Testis (tissue), 3 donors: ENCODE data around the gene ANO9. TPM values are rescaled to one million over a fixed set of nuclear protein-coding genes. Genes with fewer than 3 reads are reported as not detected.
A peak's percentile ranks its signal among the peaks of the same experiment; 100 is the strongest.

Experiments used
- DNase-seq: peaks from one replicate; pipeline ENCODE4 v3.0.0-alpha.2; 2019
- H3K27ac ChIP-seq, 2 donors: fragments of 200-600 bp; sonication (generic); one replicate each; pipeline ENCODE4 v1.5.1; 2019
- H3K27me3 ChIP-seq: fragments of 200-600 bp; sonication (generic); one replicate; pipeline ENCODE4 v1.5.1; 2019
- H3K36me3 ChIP-seq: fragments of 200-600 bp; sonication (generic); one replicate; pipeline ENCODE4 v1.5.1; 2017; ENCODE audit warnings: low read depth; ENCODE audit errors: missing control alignments
- H3K4me1 ChIP-seq: fragments of 200-600 bp; sonication (generic); one replicate; pipeline ENCODE4 v1.5.1; 2019
- H3K4me3 ChIP-seq, 2 donors: fragments of 200-600 bp; sonication (generic); one replicate each; pipeline ENCODE4 v1.5.1; 2017 to 2019
- H3K9me3 ChIP-seq: fragments of 200-600 bp; sonication (generic); one replicate; pipeline ENCODE4 v1.5.1; 2017
- CTCF ChIP-seq, 3 experiments: fragments of 450-650 bp in 2 of 3; fragments of 200-600 bp in 1 of 3; sonication (generic) in 1 of 3; IDR thresholded peaks; one replicate each; pipeline ENCODE4 v1.5.1; 2016 to 2019; ENCODE audit warnings: antibody characterized with exemption in 3 of 3, mild to moderate bottlenecking in 2 of 3, moderate library complexity in 1 of 3
- POLR2A ChIP-seq: fragments of 450-650 bp; IDR thresholded peaks from one replicate; pipeline ENCODE4 v1.6.1; 2017; ENCODE audit warnings: antibody characterized with exemption, mild to moderate bottlenecking, moderate library complexity
- WGBS, 2 donors: methylation state at CpG; one replicate each; pipeline ENCODE4 v1.1.5; 2018; 5-methylcytosine and 5-hydroxymethylcytosine counted together
- intact Hi-C: fragments of 100-400 bp; cut with DNase I; formaldehyde crosslinking; loops from one replicate; pipeline ENCODE4 v1.15.1; 2023; ENCODE audit warnings: low total_unique reads
- polyA plus RNA-seq: library from polyadenylated mRNA; stranded (reverse); fragments of 350-450 nt; fragmentation: Illumina TruSeq; extraction: RNeasy Lipid Tissue Mini Kit (QIAGEN cat#74804); gene quantifications from one replicate; pipeline ENCODE4 v1.2.3, GENCODE V29; 2014; ENCODE audit warnings: low read depth, low replicate concordance; ENCODE audit not compliant: insufficient read depth
- total RNA-seq, 2 donors: library from RNA; depleted of rRNA; stranded (reverse); fragments of >200 nt; gene quantifications; one replicate each; pipeline ENCODE4 v1.2.3, GENCODE V29; 2016

Gene ANO9
- total and polyA plus RNA-seq, 3 donors from 2014 or later, result 1.6 to 2.9 (median 1.9) TPM

DNA sequence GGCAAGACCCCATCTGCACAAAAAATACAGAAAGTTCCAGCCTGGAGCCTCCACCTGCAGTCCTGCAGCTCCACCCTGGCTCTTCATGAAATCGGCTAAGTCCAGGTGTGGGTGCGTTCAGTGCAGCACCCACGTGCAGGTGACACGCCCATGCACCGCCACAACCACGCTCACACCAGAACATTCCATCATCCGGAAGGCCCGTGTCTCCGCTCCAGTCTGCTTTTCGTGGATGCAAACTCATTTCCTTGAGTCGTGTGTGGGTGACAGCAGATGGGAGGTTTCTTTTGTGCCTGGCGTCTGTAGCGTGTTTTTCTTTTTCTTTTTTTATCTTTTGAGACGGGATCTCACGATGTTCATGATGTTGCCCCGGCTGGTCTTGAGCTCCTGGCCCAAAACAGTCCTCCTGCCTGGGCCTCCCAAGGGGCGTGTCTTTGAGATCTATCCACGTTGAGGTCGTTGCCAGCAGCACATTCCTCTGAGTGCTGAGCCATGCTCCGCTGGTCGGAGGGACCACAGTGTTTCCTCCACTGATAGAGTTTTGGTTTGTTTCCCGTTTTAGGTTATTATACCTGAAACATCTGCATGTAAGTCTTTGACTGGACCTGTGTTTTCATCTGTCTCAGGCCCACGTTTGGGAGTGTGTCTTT is 15.4 kb upstream of the ANO9 start:
- H3K4me1 ChIP-seq, result peaks cover 4% of the 10 kb centered on the region
- intact Hi-C loops, result no loop called here
- WGBS, 2 donors, result 75 to 80% methylated on average over 23 of the region's 23 CpGs
- no peaks in the 10 kb centered on the region for H3K9me3 ChIP-seq
- H3K36me3 ChIP-seq, result no peaks in the 10 kb centered on the region
- TF ChIP-seq POLR2A, result no peak
- no peak for TF ChIP-seq CTCF (IDR thresholded peaks at IDR 0.05)
- no peak for DNase-seq
- H3K4me3 ChIP-seq, result no peak overlapping the region
- no peak overlapping the region for H3K27ac ChIP-seq
- H3K27me3 ChIP-seq, result no peaks in the 10 kb centered on the region

GRCh38 chr11:456533-456932 is 14.7 kb upstream of the ANO9 start:
- 84 to 90% methylated on average over 7 of the region's 7 CpGs for WGBS, 2 donors
- no peaks in the 10 kb centered on the region for H3K36me3 ChIP-seq

GRCh38 chr11:455566-456147 is 13.8 kb upstream of the ANO9 start:
- H3K9me3 ChIP-seq, result no peaks in the 10 kb centered on the region
- WGBS, 2 donors, result 76 to 78% methylated on average over 23 of the region's 23 CpGs
- TF ChIP-seq CTCF (IDR thresholded peaks at IDR 0.05) (no peak), POLR2A (no peak)
- peak overlapping the region; percentile 25 to 44 for H3K27ac ChIP-seq
- H3K4me1 ChIP-seq, result peaks cover 4% of the 10 kb centered on the region
- intact Hi-C loops, result no loop called here
- no peak overlapping the region for H3K4me3 ChIP-seq
- no peaks in the 10 kb centered on the region for H3K36me3 ChIP-seq
- no peaks in the 10 kb centered on the region for H3K27me3 ChIP-seq
- DNase-seq, result no peak

More at GRCh38 chr11:456533-456932, 14.7 kb upstream of the ANO9 start:
- Histone ChIP-seq H3K27me3 (no peaks in the 10 kb centered on the region), H3K4me1 (peaks cover 4% of the 10 kb centered on the region), H3K9me3 (no peaks in the 10 kb centered on the region), H3K4me3 (no peak overlapping the region), H3K27ac (no peak overlapping the region)
- TF ChIP-seq CTCF (IDR thresholded peaks at IDR 0.05) (no peak), POLR2A (no peak)
- no peak for DNase-seq
- intact Hi-C loops, result no loop called here

GRCh38 chr11:454801-455565 is 13.2 kb upstream of the ANO9 start:
- intact Hi-C loops, result no loop called here
- TF ChIP-seq POLR2A (no peak), CTCF (IDR thresholded peaks at IDR 0.05) (no peak)
- Histone ChIP-seq H3K27me3 (no peaks in the 10 kb centered on the region), H3K4me3 (no peak overlapping the region), H3K4me1 (peaks cover 4% of the 10 kb centered on the region), H3K9me3 (no peaks in the 10 kb centered on the region), H3K36me3 (no peaks in the 10 kb centered on the region), H3K27ac (peak overlapping the region; percentile 25 to 44)
- DNase-seq, result peak; percentile 50
- WGBS, 2 donors, result 66 to 68% methylated on average over 11 to 14 of the region's 14 CpGs
